ENCODE data around the gene SLC2A2.

The SLC2A2 gene

GRCh38 chr3:171058873-171059603 lies 32.5 kb upstream of the SLC2A2 start:
- no peak for TF ChIP-seq EZH2phosphoT487 (IDR thresholded peaks at IDR 0.05; ENCODE audit: low read depth)
- no peak for TF ChIP-seq CTCF (IDR thresholded peaks at IDR 0.05; ENCODE audit: low read depth, low read length)
- H3K4me1 ChIP-seq (ENCODE audit: low read length), result no peaks in the 10 kb centered on the region
- H3K27me3 ChIP-seq (ENCODE audit: low read depth, low read length), result no peaks in the 10 kb centered on the region
- H3K9ac ChIP-seq (ENCODE audit: low read length), result no peak overlapping the region
- H2AFZ ChIP-seq (ENCODE audit: low read depth, low read length), result no peak overlapping the region
- H3K9me3 ChIP-seq (ENCODE audit: insufficient read depth, low read length), result no peaks in the 10 kb centered on the region
- H3K4me3 ChIP-seq (ENCODE audit: low read length), result no peak overlapping the region
- no peak overlapping the region for H3K27ac ChIP-seq (ENCODE audit: low read length)
- no peak overlapping the region for H3K4me2 ChIP-seq (ENCODE audit: low read length)
- no peaks in the 10 kb centered on the region for H4K20me1 ChIP-seq (ENCODE audit: insufficient read depth, low read length)
- H3K36me3 ChIP-seq (replicated peaks; ENCODE audit: low read depth, low read length), result peaks cover 11% of the 10 kb centered on the region
- no peaks in the 10 kb centered on the region for H3K79me2 ChIP-seq (ENCODE audit: low read length)

- no peaks in the 10 kb centered on the region for H3K4me1 ChIP-seq (ENCODE audit: low read length)
- no peaks in the 10 kb centered on the region for H3K27me3 ChIP-seq (ENCODE audit: low read depth, low read length)
- no peak overlapping the region for H3K4me2 ChIP-seq (ENCODE audit: low read length)
- H3K9ac ChIP-seq (ENCODE audit: low read length), result no peak overlapping the region
- H3K27ac ChIP-seq (ENCODE audit: low read length), result no peak overlapping the region
- no peaks in the 10 kb centered on the region for H3K9me3 ChIP-seq (ENCODE audit: insufficient read depth, low read length)
- no peak overlapping the region for H2AFZ ChIP-seq (ENCODE audit: low read depth, low read length)
- peaks cover 6% of the 10 kb centered on the region for H3K36me3 ChIP-seq (replicated peaks; ENCODE audit: low read depth, low read length)
- no peaks in the 10 kb centered on the region for H4K20me1 ChIP-seq (ENCODE audit: insufficient read depth, low read length)
- no peak overlapping the region for H3K4me3 ChIP-seq (ENCODE audit: low read length)
- TF ChIP-seq EZH2phosphoT487 (IDR thresholded peaks at IDR 0.05; ENCODE audit: low read depth) (no peak), CTCF (IDR thresholded peaks at IDR 0.05; ENCODE audit: low read depth, low read length) (no peak)
- no peaks in the 10 kb centered on the region for H3K79me2 ChIP-seq (ENCODE audit: low read length)
These were observed 31.5 kb upstream of the SLC2A2 start for GRCh38 chr3:171058058-171058457.

- Histone ChIP-seq H3K27me3 (ENCODE audit: low read depth, low read length) (no peaks in the 10 kb centered on the region), H2AFZ (ENCODE audit: low read depth, low read length) (no peak overlapping the region), H3K27ac (ENCODE audit: low read length) (no peak overlapping the region), H4K20me1 (ENCODE audit: insufficient read depth, low read length) (no peaks in the 10 kb centered on the region), H3K36me3 (replicated peaks; ENCODE audit: low read depth, low read length) (no peaks in the 10 kb centered on the region), H3K4me3 (ENCODE audit: low read length) (no peak overlapping the region), H3K79me2 (ENCODE audit: low read length) (no peaks in the 10 kb centered on the region), H3K4me1 (ENCODE audit: low read length) (no peaks in the 10 kb centered on the region), H3K4me2 (ENCODE audit: low read length) (no peak overlapping the region), H3K9ac (ENCODE audit: low read length) (no peak overlapping the region), H3K9me3 (ENCODE audit: insufficient read depth, low read length) (no peaks in the 10 kb centered on the region)
- TF ChIP-seq CTCF (IDR thresholded peaks at IDR 0.05; ENCODE audit: low read depth, low read length) (no peak), EZH2phosphoT487 (IDR thresholded peaks at IDR 0.05; ENCODE audit: low read depth) (no peak)
These were observed 30.6 kb upstream of the SLC2A2 start for GRCh38 chr3:171057072-171057471.

GRCh38 chr3:171056528-171056927 lies 30.0 kb upstream of the SLC2A2 start:
- Histone ChIP-seq H3K79me2 (ENCODE audit: low read length) (no peaks in the 10 kb centered on the region), H4K20me1 (ENCODE audit: insufficient read depth, low read length) (no peaks in the 10 kb centered on the region), H3K27me3 (ENCODE audit: low read depth, low read length) (no peaks in the 10 kb centered on the region), H3K4me1 (ENCODE audit: low read length) (no peaks in the 10 kb centered on the region), H3K27ac (ENCODE audit: low read length) (no peak overlapping the region), H3K36me3 (replicated peaks; ENCODE audit: low read depth, low read length) (no peaks in the 10 kb centered on the region), H3K9ac (ENCODE audit: low read length) (no peak overlapping the region), H3K9me3 (ENCODE audit: insufficient read depth, low read length) (no peaks in the 10 kb centered on the region), H3K4me2 (ENCODE audit: low read length) (no peak overlapping the region), H3K4me3 (ENCODE audit: low read length) (no peak overlapping the region), H2AFZ (ENCODE audit: low read depth, low read length) (no peak overlapping the region)
- TF ChIP-seq EZH2phosphoT487 (IDR thresholded peaks at IDR 0.05; ENCODE audit: low read depth) (no peak), CTCF (IDR thresholded peaks at IDR 0.05; ENCODE audit: low read depth, low read length) (no peak)

Data from OCI-LY3 (cell line).